IMR-90 (cell line): ENCODE results near the gene NDEL1. TPM values are rescaled to one million over a fixed set of nuclear protein-coding genes. Genes with fewer than 3 reads are reported as not detected.

Experiments
- ATAC-seq: fragments of 200-7000 bp; cut with Tn5 transposase; 2 replicates; pipeline ENCODE4 v1.9.1; 2020; ENCODE audit warnings: low read depth, mild to moderate bottlenecking, moderate library complexity
- BruUV-seq: library from RNA; stranded (reverse); fragments of 400-500 nt; replicated peaks from 2 replicates; lab custom pipeline; 2021; lab: Mats Ljungman, UMichigan
- CTCF ChIA-PET: fragments of 300-600 bp; formaldehyde crosslinking; extraction: SDS; loops from one replicate; lab custom pipeline; 2021; ENCODE audit warnings: antibody characterized with exemption; lab: Yijun Ruan, JAX
- POLR2A ChIA-PET: fragments of 300-600 bp; sonication (Branson Sonifier 250); formaldehyde crosslinking; loops from one replicate; lab custom pipeline; 2022; ENCODE audit warnings: antibody characterized with exemption; ENCODE audit not compliant: unreplicated experiment; lab: Charles Lee
- DNase-seq: peaks from one replicate; pipeline ENCODE4 v3.0.0; 2013
- H2AFZ ChIP-seq: replicated peaks from 2 replicates; pipeline ENCODE3; 2013; ENCODE audit warnings: low read length, mild to moderate bottlenecking; ENCODE audit not compliant: poor library complexity
- H2AK5ac ChIP-seq: 2 replicates; pipeline ENCODE4 v1.6.1; 2013; ENCODE audit warnings: low read depth, low read length, inconsistent platforms
- H2AK9ac ChIP-seq: replicated peaks from 2 replicates; pipeline ENCODE3; 2013; ENCODE audit warnings: mild to moderate bottlenecking, low read depth, low read length, moderate library complexity; ENCODE audit not compliant: poor library complexity
- H2BK120ac ChIP-seq: 2 replicates; pipeline ENCODE4 v1.6.1; 2013; ENCODE audit warnings: low read depth, low read length, inconsistent platforms
- H2BK15ac ChIP-seq: 3 replicates; pipeline ENCODE4 v1.6.1; 2013; ENCODE audit warnings: low read depth, low read length, inconsistent platforms
- H2BK20ac ChIP-seq: 2 replicates; pipeline ENCODE4 v1.6.1; 2013; ENCODE audit warnings: low read depth, mild to moderate bottlenecking, inconsistent platforms, low read length, moderate library complexity
- H2BK5ac ChIP-seq: 2 replicates; pipeline ENCODE4 v1.6.1; 2013; ENCODE audit warnings: mild to moderate bottlenecking, low read depth, low read length, inconsistent platforms; ENCODE audit not compliant: poor library complexity, severe bottlenecking
- H3K14ac ChIP-seq: replicated peaks from 2 replicates; pipeline ENCODE4 v1.6.1; 2013; ENCODE audit warnings: low read depth, low read length, inconsistent platforms
- H3K18ac ChIP-seq: 2 replicates; pipeline ENCODE4 v1.6.1; 2013; ENCODE audit warnings: low read depth, low read length, control low read depth
- H3K23ac ChIP-seq: 2 replicates; pipeline ENCODE4 v1.6.1; 2013; ENCODE audit warnings: low read depth, low read length, inconsistent platforms
- H3K27ac ChIP-seq: 2 replicates; pipeline ENCODE4 v1.5.1; 2013; ENCODE audit warnings: mild to moderate bottlenecking, control low read depth, low read length; ENCODE audit not compliant: insufficient read depth
- H3K27me3 ChIP-seq: 2 replicates; pipeline ENCODE4 v1.6.1; 2013; ENCODE audit warnings: low read length; ENCODE audit not compliant: control insufficient read depth, insufficient read depth
- H3K36me3 ChIP-seq: 2 replicates; pipeline ENCODE4 v1.6.1; 2013; ENCODE audit warnings: low read length, mixed read lengths; ENCODE audit not compliant: control insufficient read depth, insufficient read depth
- H3K4ac ChIP-seq: 2 replicates; pipeline ENCODE4 v1.6.1; 2013; ENCODE audit warnings: low read depth, low read length, inconsistent platforms
- H3K4me1 ChIP-seq: 2 replicates; pipeline ENCODE4 v1.6.1; 2013; ENCODE audit warnings: low read length, mixed read lengths; ENCODE audit not compliant: control insufficient read depth, insufficient read depth
- H3K4me2 ChIP-seq: 2 replicates; pipeline ENCODE4 v1.6.1; 2013; ENCODE audit warnings: low read depth, mild to moderate bottlenecking, control low read depth, low read length, moderate library complexity
- H3K4me3 ChIP-seq: 2 replicates; pipeline ENCODE4 v1.5.1; 2013; ENCODE audit warnings: low read depth, mild to moderate bottlenecking, control low read depth, low read length, moderate library complexity; ENCODE audit not compliant: insufficient read depth
- H3K56ac ChIP-seq: 2 replicates; pipeline ENCODE4 v1.6.1; 2013; ENCODE audit warnings: low read length, inconsistent platforms; ENCODE audit not compliant: insufficient read depth; ENCODE audit errors: extremely low read depth
- H3K79me1 ChIP-seq, 2 experiments: 2 replicates each; pipeline ENCODE4 v1.6.1; 2013; ENCODE audit warnings: low read length in 2 of 2, inconsistent platforms in 1 of 2, low read depth in 1 of 2
- H3K9ac ChIP-seq: 2 replicates; pipeline ENCODE4 v1.6.1; 2013; ENCODE audit warnings: low read depth, low read length, control low read depth
- H3K9me1 ChIP-seq: 2 replicates; pipeline ENCODE4 v1.6.1; 2013; ENCODE audit warnings: low read length, inconsistent platforms; ENCODE audit not compliant: insufficient read depth
- H3K9me3 ChIP-seq: 2 replicates; pipeline ENCODE4 v1.6.1; 2013; ENCODE audit warnings: low read length; ENCODE audit not compliant: control insufficient read depth, insufficient read depth
- H4K20me1 ChIP-seq: 2 replicates; pipeline ENCODE4 v1.6.1; 2013; ENCODE audit warnings: low read length, inconsistent platforms; ENCODE audit not compliant: insufficient read depth
- H4K5ac ChIP-seq: 2 replicates; pipeline ENCODE4 v1.6.1; 2013; ENCODE audit warnings: mild to moderate bottlenecking, low read depth, low read length, control low read depth
- H4K8ac ChIP-seq, 2 experiments: 2 replicates each; pipeline ENCODE4 v1.6.1; 2013; ENCODE audit warnings: low read depth in 2 of 2, low read length in 2 of 2, control low read depth in 1 of 2, inconsistent platforms in 1 of 2
- H4K91ac ChIP-seq: 2 replicates; pipeline ENCODE4 v1.6.1; 2013; ENCODE audit warnings: low read depth, low read length, inconsistent platforms; ENCODE audit not compliant: insufficient read depth
- RCOR1 ChIP-seq: IDR thresholded peaks from 2 replicates; pipeline ENCODE4 v1.6.1; 2012; ENCODE audit warnings: mild to moderate bottlenecking, low read length, improper control_type of control experiment; ENCODE audit not compliant: insufficient replicate concordance
- SMC3 ChIP-seq: fragments of 150-350 bp; IDR thresholded peaks from 2 replicates; pipeline ENCODE4 v1.6.1; 2016; ENCODE audit warnings: low read depth, mild to moderate bottlenecking, antibody characterized with exemption, low read length, moderate library complexity
- WGBS, 2 experiments: methylation state at CpG; one replicate each; pipeline versions ENCODE4 v1.1.5 to v1.1.7; 2013; ENCODE audit warnings: missing lambda C conversion rate in 2 of 2; ENCODE audit not compliant: insufficient read length in 1 of 2; ENCODE audit errors: extremely low coverage in 2 of 2; 5-methylcytosine and 5-hydroxymethylcytosine counted together
- dilution Hi-C: fragments of 300-500 bp; cut with HindIII; formaldehyde crosslinking; loops from one replicate; pipeline ENCODE4 v1.14.3; 2018; ENCODE audit warnings: low sequenced_read_pairs; ENCODE audit not compliant: unreplicated experiment
- in situ Hi-C: fragments of 300-500 bp; cut with MboI; formaldehyde crosslinking; loops from 3 replicates; pipeline ENCODE4 v1.14.3; 2019; ENCODE audit warnings: low sequenced_read_pairs, inconsistent platforms, mixed read lengths
- intact Hi-C: fragments of 100-400 bp; cut with micrococcal nuclease; formaldehyde crosslinking; loops from 2 replicates; pipeline ENCODE4 v1.10.0; 2022
- polyA plus RNA-seq, 3 experiments: library from polyadenylated mRNA; depleted of rRNA; stranded (reverse); fragments of >200 nt; gene quantifications; 2 replicates each; pipeline ENCODE4 v1.2.3, GENCODE V29; 2012; ENCODE audit warnings: low replicate concordance in 1 of 3
- total RNA-seq: library from RNA; depleted of rRNA; stranded (reverse); fragments of >200 nt; gene quantifications from 2 replicates; pipeline ENCODE4 v1.2.3, GENCODE V29; 2012

The NDEL1 gene
- total and polyA plus RNA-seq, 2 of the 4 experiments (the other 2 are of a cell fraction) = 28.9 to 95.6 TPM

GRCh38 chr17:8468127-8468526, 32.4 kb downstream of the NDEL1 start:
- ATAC-seq (no peak), DNase-seq (no peak)
- no peak overlapping the region for H3K9ac ChIP-seq
- in situ Hi-C loops (no loop called here), intact Hi-C loops (no loop called here), dilution Hi-C loops (no loop called here)
- no peaks in the 10 kb centered on the region for H3K9me3 ChIP-seq
- H3K4me3 ChIP-seq = no peak overlapping the region
- no peak overlapping the region for H2BK15ac ChIP-seq
- no peak overlapping the region for H3K23ac ChIP-seq
- ChIA-PET POLR2A (no interaction called here), CTCF (no interaction called here)
- peaks cover 81% of the 10 kb centered on the region for H4K20me1 ChIP-seq
- no peak overlapping the region for H3K14ac ChIP-seq
- TF ChIP-seq RCOR1 (no peak), SMC3 (no peak)
- no peak overlapping the region for H2AFZ ChIP-seq
- no peak overlapping the region for H3K4me2 ChIP-seq
- no peak overlapping the region for H4K8ac ChIP-seq
- no peak overlapping the region for H3K56ac ChIP-seq
- H4K91ac ChIP-seq = no peak overlapping the region
- no peak overlapping the region for H3K18ac ChIP-seq
- no peak overlapping the region for H4K5ac ChIP-seq
- peaks cover 65% of the 10 kb centered on the region for H3K36me3 ChIP-seq
- no peak overlapping the region for H2BK120ac ChIP-seq
- no peak overlapping the region for H2AK9ac ChIP-seq
- peaks cover 13% of the 10 kb centered on the region; the same call in 1 of the 2 replicates for H3K4me1 ChIP-seq
- peaks cover 12% of the 10 kb centered on the region; the same call in 1 of the 2 replicates for H3K9me1 ChIP-seq
- H3K79me1 ChIP-seq = peaks cover 25 to 87% of the 10 kb centered on the region in 2 experiments; a peak in 3 of 4 replicates
- 82% methylated on average over 4 of the region's 9 CpGs; no CpG with 5 or more reads in 1 of the 2 experiments for WGBS, 2 experiments
- H2BK20ac ChIP-seq = no peak overlapping the region
- H3K27ac ChIP-seq = no peak overlapping the region
- no peak overlapping the region for H2AK5ac ChIP-seq
- H3K4ac ChIP-seq = no peak overlapping the region
- H2BK5ac ChIP-seq = no peak overlapping the region
- BruUV-seq = no TSS peak
- no peaks in the 10 kb centered on the region for H3K27me3 ChIP-seq
